Osteocyte (in vitro differentiated cells): ENCODE data around the gene PHF21A. TPM values are rescaled to one million over a fixed set of nuclear protein-coding genes. Genes with fewer than 3 reads are reported as not detected.

Source experiments
- DNase-seq: peaks from one replicate; pipeline ENCODE4 v3.0.0; 2021; ENCODE audit warnings: mixed read lengths; ENCODE audit not compliant: unreplicated experiment; ENCODE audit errors: extremely low spot score
- H3K27ac Mint-ChIP-seq: one replicate; pipeline ENCODE4 v1.8.0; 2021; ENCODE audit warnings: mild to moderate bottlenecking, mixed read lengths; ENCODE audit not compliant: unreplicated experiment
- H3K27me3 Mint-ChIP-seq: one replicate; pipeline ENCODE4 v1.8.0; 2021; ENCODE audit warnings: mixed read lengths; ENCODE audit not compliant: unreplicated experiment
- H3K36me3 Mint-ChIP-seq: one replicate; pipeline ENCODE4 v1.8.0; 2021; ENCODE audit warnings: mixed read lengths; ENCODE audit not compliant: unreplicated experiment
- H3K4me1 Mint-ChIP-seq: one replicate; pipeline ENCODE4 v1.8.0; 2021; ENCODE audit warnings: mixed read lengths; ENCODE audit not compliant: unreplicated experiment
- H3K4me3 Mint-ChIP-seq: one replicate; pipeline ENCODE4 v1.8.0; 2021; ENCODE audit warnings: mild to moderate bottlenecking, moderate library complexity, mixed read lengths; ENCODE audit not compliant: unreplicated experiment
- H3K9me3 Mint-ChIP-seq: one replicate; pipeline ENCODE4 v1.8.0; 2021; ENCODE audit warnings: mixed read lengths; ENCODE audit not compliant: unreplicated experiment
- total RNA-seq: library from RNA; stranded (reverse); gene quantifications from 2 replicates; pipeline ENCODE4 v1.2.1, GENCODE V29; 2021
- TF ChIP-seq, protein P1 (sequence below): fragments of 200-600 bp; sonication (generic); IDR thresholded peaks from 2 replicates; pipeline ENCODE4 v1.5.0; 2021; ENCODE audit warnings: antibody characterized with exemption, mild to moderate bottlenecking, moderate library complexity

Gene PHF21A
- total RNA-seq, 1 donor from 2014 or later, result 40.8 TPM

- DNase-seq, result peak; percentile 90
- no peaks in the 10 kb centered on the region for H3K9me3 Mint-ChIP-seq
- peak overlapping the region; percentile 89 for H3K27ac Mint-ChIP-seq
- H3K27me3 Mint-ChIP-seq, result no peaks in the 10 kb centered on the region
- H3K36me3 Mint-ChIP-seq, result no peaks in the 10 kb centered on the region
- TF ChIP-seq, protein P1, sequence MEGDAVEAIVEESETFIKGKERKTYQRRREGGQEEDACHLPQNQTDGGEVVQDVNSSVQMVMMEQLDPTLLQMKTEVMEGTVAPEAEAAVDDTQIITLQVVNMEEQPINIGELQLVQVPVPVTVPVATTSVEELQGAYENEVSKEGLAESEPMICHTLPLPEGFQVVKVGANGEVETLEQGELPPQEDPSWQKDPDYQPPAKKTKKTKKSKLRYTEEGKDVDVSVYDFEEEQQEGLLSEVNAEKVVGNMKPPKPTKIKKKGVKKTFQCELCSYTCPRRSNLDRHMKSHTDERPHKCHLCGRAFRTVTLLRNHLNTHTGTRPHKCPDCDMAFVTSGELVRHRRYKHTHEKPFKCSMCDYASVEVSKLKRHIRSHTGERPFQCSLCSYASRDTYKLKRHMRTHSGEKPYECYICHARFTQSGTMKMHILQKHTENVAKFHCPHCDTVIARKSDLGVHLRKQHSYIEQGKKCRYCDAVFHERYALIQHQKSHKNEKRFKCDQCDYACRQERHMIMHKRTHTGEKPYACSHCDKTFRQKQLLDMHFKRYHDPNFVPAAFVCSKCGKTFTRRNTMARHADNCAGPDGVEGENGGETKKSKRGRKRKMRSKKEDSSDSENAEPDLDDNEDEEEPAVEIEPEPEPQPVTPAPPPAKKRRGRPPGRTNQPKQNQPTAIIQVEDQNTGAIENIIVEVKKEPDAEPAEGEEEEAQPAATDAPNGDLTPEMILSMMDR, result no peak
- peaks cover 32% of the 10 kb centered on the region for H3K4me1 Mint-ChIP-seq
- peak overlapping the region; percentile 81 for H3K4me3 Mint-ChIP-seq
Observed at GRCh38 chr11:46121724-46122477, 647 bp upstream of the PHF21A start.

- H3K36me3 Mint-ChIP-seq, result peaks cover 2% of the 10 kb centered on the region
- peaks cover 45% of the 10 kb centered on the region for H3K4me1 Mint-ChIP-seq
- H3K9me3 Mint-ChIP-seq, result no peaks in the 10 kb centered on the region
- H3K27ac Mint-ChIP-seq, result peak overlapping the region; percentile 97
- TF ChIP-seq, protein P1, result no peak
- H3K4me3 Mint-ChIP-seq, result peak overlapping the region; percentile 89
- no peaks in the 10 kb centered on the region for H3K27me3 Mint-ChIP-seq
- DNase-seq, result no peak
Observed at GRCh38 chr11:46120346-46121300, 631 bp downstream of the PHF21A start.

DNA sequence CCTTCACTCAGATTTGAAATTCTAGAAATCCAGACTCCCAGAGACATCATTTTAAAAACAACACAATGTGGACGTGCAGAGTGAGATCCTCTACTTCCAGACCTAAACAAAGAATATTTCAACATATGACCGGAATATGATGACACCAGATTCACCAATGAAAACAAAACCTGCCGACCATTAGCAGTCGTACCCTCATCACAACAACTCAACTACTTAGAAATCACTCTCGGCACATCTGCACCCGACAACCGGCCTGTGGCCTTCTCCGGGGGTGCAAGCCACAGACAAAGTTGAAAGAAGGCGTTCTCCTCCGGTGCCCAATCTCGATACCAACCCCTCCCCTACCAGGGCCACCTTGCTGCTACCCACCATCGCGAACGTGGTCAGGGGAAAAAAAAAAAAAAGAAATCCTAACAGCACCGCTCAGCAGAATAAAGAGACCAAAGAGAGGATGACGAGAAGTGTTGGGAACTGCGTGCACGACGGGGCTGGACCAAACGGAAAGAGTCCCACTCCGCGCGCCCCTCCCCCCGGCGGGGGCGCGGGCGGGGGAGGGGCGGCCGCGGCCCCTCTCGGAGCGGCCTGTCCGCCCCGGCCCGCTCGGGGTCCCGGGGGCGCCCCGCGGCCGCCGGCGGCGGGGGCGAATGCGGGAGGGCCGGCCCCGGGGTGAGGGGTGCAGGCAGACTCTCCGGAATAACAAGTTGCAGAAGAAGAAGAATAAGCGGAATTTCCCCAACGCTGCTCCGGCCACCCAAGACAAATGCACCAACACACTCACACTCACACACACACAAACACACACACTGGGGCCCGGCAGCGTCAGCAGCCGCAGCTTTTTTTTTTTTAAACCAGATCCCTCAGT lies 1.7 kb downstream of the PHF21A start:
- no peak for DNase-seq
- TF ChIP-seq, protein P1, result no peak
- H3K4me3 Mint-ChIP-seq, result peak overlapping the region; percentile 96
- H3K27me3 Mint-ChIP-seq, result no peaks in the 10 kb centered on the region
- peaks cover 47% of the 10 kb centered on the region for H3K4me1 Mint-ChIP-seq
- H3K9me3 Mint-ChIP-seq, result no peaks in the 10 kb centered on the region
- H3K36me3 Mint-ChIP-seq, result peaks cover 2% of the 10 kb centered on the region
- H3K27ac Mint-ChIP-seq, result peak overlapping the region; percentile 95

GRCh38 chr11:46118702-46119351 lies 2.4 kb downstream of the PHF21A start:
- Mint-ChIP-seq H3K27me3 (no peaks in the 10 kb centered on the region), H3K27ac (peak overlapping the region; percentile 95), H3K4me3 (peak overlapping the region; percentile 94), H3K36me3 (peaks cover 2% of the 10 kb centered on the region), H3K4me1 (peaks cover 49% of the 10 kb centered on the region), H3K9me3 (no peaks in the 10 kb centered on the region)
- DNase-seq, result no peak
- TF ChIP-seq, protein P1, result no peak
